ENCODE measurements around the gene ZFP30. TPM values are rescaled to one million over a fixed set of nuclear protein-coding genes. Genes with fewer than 3 reads are reported as not detected.

The ZFP30 gene
- total and polyA plus RNA-seq, 2 of the 4 experiments (the other 2 are of a cell fraction), result 1.7 to 10.2 TPM

- H3K4ac ChIP-seq (ENCODE audit: low read depth, low read length), result no peak overlapping the region
- H4K5ac ChIP-seq (ENCODE audit: low read depth, low read length), result no peak overlapping the region
- H2AK5ac ChIP-seq (ENCODE audit: low read depth, low read length), result no peak overlapping the region
- no peak overlapping the region for H2BK15ac ChIP-seq (ENCODE audit: low read depth, low read length)
- no peak overlapping the region for H3K4me2 ChIP-seq (ENCODE audit: low read depth, low read length)
- no peak overlapping the region for H2BK5ac ChIP-seq (ENCODE audit: low read depth, low read length, poor library complexity, severe bottlenecking)
- H4K20me1 ChIP-seq (ENCODE audit: insufficient read depth, low read length), result no peaks in the 10 kb centered on the region
- H3K56ac ChIP-seq (ENCODE audit: extremely low read depth, insufficient read depth, low read length), result no peak overlapping the region
- H3K27ac ChIP-seq (ENCODE audit: insufficient read depth, low read length), result no peak overlapping the region
- peaks cover 16% of the 10 kb centered on the region for H3K36me3 ChIP-seq (ENCODE audit: control insufficient read depth, insufficient read depth, low read length)
- no TSS peak for BruUV-seq (replicated peaks)
- no peaks in the 10 kb centered on the region for H3K9me1 ChIP-seq (ENCODE audit: insufficient read depth, low read length)
- dilution Hi-C loops (cut with HindIII; ENCODE audit: low sequenced_read_pairs, unreplicated experiment) (no loop called here), in situ Hi-C loops (cut with MboI; ENCODE audit: low sequenced_read_pairs) (no loop called here), intact Hi-C loops (cut with micrococcal nuclease) (no loop called here)
- WGBS, 2 experiments (ENCODE audit: extremely low coverage in 2 of 2, insufficient read length in 1 of 2), result no CpG with 5 or more reads among the region's 2 CpGs
- peaks cover 46% of the 10 kb centered on the region for H3K9me3 ChIP-seq (ENCODE audit: control insufficient read depth, insufficient read depth, low read length)
- H3K9ac ChIP-seq (ENCODE audit: low read depth, low read length), result no peak overlapping the region
- no peaks in the 10 kb centered on the region for H3K27me3 ChIP-seq (ENCODE audit: control insufficient read depth, insufficient read depth, low read length)
- no peak overlapping the region for H2BK20ac ChIP-seq (ENCODE audit: low read depth, low read length)
- no peak overlapping the region for H4K91ac ChIP-seq (ENCODE audit: insufficient read depth, low read depth, low read length)
- no peak overlapping the region for H3K14ac ChIP-seq (replicated peaks; ENCODE audit: low read depth, low read length)
- ATAC-seq (ENCODE audit: low read depth) (no peak), DNase-seq (no peak)
- H4K8ac ChIP-seq (ENCODE audit: low read depth in 2 of 2, low read length in 2 of 2), result no peak overlapping the region
- H3K79me1 ChIP-seq (ENCODE audit: low read depth in 1 of 2, low read length in 2 of 2), result no peaks in the 10 kb centered on the region
- no peaks in the 10 kb centered on the region for H3K4me1 ChIP-seq (ENCODE audit: control insufficient read depth, insufficient read depth, low read length)
- no peak overlapping the region for H3K23ac ChIP-seq (ENCODE audit: low read depth, low read length)
- no peak overlapping the region for H3K18ac ChIP-seq (ENCODE audit: low read depth, low read length)
- H2AFZ ChIP-seq (replicated peaks; ENCODE audit: low read length, poor library complexity), result no peak overlapping the region
- H3K4me3 ChIP-seq (ENCODE audit: insufficient read depth, low read depth, low read length), result no peak overlapping the region
- H2AK9ac ChIP-seq (replicated peaks; ENCODE audit: low read depth, low read length, poor library complexity), result no peak overlapping the region
- H2BK120ac ChIP-seq (ENCODE audit: low read depth, low read length), result no peak overlapping the region
- CTCF ChIA-PET, result interaction anchor here (0.6 kb wide), 1 partner anchor 714 kb away, joined by 3 read pairs; no protein-coding TSS in a partner anchor
- POLR2A ChIA-PET (ENCODE audit: unreplicated experiment), result no interaction called here
- TF ChIP-seq NFE2L2 (IDR thresholded peaks at IDR 0.05; ENCODE audit: low read depth, low read length) (no peak), SMC3 (IDR thresholded peaks at IDR 0.05; ENCODE audit: low read depth, low read length) (no peak), RAD21 (IDR thresholded peaks at IDR 0.05; ENCODE audit: low read length) (no peak), MXI1 (IDR thresholded peaks at IDR 0.05; ENCODE audit: borderline replicate concordance, low read depth, low read length) (no peak), ELK1 (IDR thresholded peaks at IDR 0.05; ENCODE audit: borderline replicate concordance, low read depth, low read length) (no peak), MAZ (IDR thresholded peaks at IDR 0.05; ENCODE audit: borderline replicate concordance, low read depth, low read length) (no peak), CTCF (conservative IDR thresholded peaks at IDR 0.05; ENCODE audit: low read depth, low read length) (no peak), CEBPB (IDR thresholded peaks at IDR 0.05; ENCODE audit: low read depth, low read length) (no peak), RCOR1 (IDR thresholded peaks at IDR 0.05; ENCODE audit: insufficient replicate concordance, low read length) (no peak)
Measured at GRCh38 chr19:37583340-37583739, 71.9 kb downstream of the ZFP30 start.
